ENCODE results near the gene GTPBP6.

DNA sequence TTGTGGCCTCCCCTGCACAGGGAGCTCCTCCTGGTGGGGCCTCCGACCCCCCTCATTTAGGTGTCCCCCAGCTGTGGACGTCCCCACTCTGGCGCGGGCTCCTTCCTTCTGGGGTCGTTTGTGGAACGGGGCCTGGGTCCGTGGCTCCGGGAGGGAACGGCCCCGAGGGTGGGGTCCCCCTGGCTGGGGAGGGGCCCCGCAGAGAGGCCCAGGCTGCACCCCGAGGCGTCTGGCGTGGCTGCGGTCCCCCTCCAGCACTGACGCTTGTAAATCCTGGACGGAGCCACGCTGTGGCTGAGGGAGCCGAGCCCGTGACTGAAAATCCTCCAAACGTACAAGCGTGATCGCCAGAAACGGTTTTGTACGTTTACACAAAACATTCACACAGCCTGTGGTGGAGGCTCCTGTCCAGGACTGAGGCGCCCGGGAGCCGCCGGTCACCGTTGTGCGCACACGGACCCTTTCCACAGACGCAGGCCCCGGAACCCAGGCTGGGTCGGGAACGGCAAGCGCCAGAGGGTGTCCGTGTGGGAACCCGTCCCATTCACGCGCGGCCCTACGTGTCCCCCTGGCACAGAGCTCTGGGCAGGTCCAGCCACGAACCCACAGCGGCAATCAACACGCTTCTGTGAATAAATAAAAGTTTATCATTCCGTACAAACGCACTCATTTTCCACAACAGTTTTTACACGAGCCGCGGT is 15.2 kb upstream of the GTPBP6 start:
- TF ChIP-seq, protein P1, sequence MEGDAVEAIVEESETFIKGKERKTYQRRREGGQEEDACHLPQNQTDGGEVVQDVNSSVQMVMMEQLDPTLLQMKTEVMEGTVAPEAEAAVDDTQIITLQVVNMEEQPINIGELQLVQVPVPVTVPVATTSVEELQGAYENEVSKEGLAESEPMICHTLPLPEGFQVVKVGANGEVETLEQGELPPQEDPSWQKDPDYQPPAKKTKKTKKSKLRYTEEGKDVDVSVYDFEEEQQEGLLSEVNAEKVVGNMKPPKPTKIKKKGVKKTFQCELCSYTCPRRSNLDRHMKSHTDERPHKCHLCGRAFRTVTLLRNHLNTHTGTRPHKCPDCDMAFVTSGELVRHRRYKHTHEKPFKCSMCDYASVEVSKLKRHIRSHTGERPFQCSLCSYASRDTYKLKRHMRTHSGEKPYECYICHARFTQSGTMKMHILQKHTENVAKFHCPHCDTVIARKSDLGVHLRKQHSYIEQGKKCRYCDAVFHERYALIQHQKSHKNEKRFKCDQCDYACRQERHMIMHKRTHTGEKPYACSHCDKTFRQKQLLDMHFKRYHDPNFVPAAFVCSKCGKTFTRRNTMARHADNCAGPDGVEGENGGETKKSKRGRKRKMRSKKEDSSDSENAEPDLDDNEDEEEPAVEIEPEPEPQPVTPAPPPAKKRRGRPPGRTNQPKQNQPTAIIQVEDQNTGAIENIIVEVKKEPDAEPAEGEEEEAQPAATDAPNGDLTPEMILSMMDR (IDR thresholded peaks at IDR 0.05), result no peak
- TF ChIP-seq POLR2A (IDR thresholded peaks at IDR 0.05), result no peak

All from uterus (tissue), 2 donors.